DMS53 treated with DMSO at 0.1 percent for 48 hours (cell line): ENCODE measurements around the gene CDC23.
A peak's percentile ranks its signal among the peaks of the same experiment; 100 is the strongest.
"Not testable (repeated sequence)": the region's sequence is repeated elsewhere in the genome, so short reads cannot be mapped to it uniquely, and the experiment has no call there.

ENCODE experiments used
- DNase-seq: peaks from one replicate; lab custom pipeline; 2025; ENCODE audit not compliant: unreplicated experiment; lab: John Stamatoyannopoulos, UW

The CDC23 gene

GRCh38 chr5:138223532-138223931 lies 10.4 kb upstream of the CDC23 start:
- DNase-seq: no peak

- DNase-seq: no peak
These were observed 3.7 kb upstream of the CDC23 start for GRCh38 chr5:138216799-138217198.

- DNase-seq: no peak
These were observed 329 bp downstream of the CDC23 start for GRCh38 chr5:138212828-138213160.

- no peak for DNase-seq
These were observed 2.1 kb downstream of the CDC23 start for GRCh38 chr5:138210985-138211384.

GRCh38 chr5:138193859-138194258 lies 19.3 kb downstream of the CDC23 start:
- DNase-seq: not testable (repeated sequence)

- no peak for DNase-seq
These were observed 20.3 kb downstream of the CDC23 start for GRCh38 chr5:138192826-138193225.

- no peak for DNase-seq
These were observed 24.5 kb downstream of the CDC23 start for GRCh38 chr5:138188626-138189025.

GRCh38 chr5:138186002-138186447 lies 27.1 kb downstream of the CDC23 start:
- no peak for DNase-seq

GRCh38 chr5:138182808-138183207 lies 30.3 kb downstream of the CDC23 start:
- DNase-seq: no peak

GRCh38 chr5:138180841-138181240 lies 32.3 kb downstream of the CDC23 start:
- no peak for DNase-seq

GRCh38 chr5:138180183-138180782 lies 32.8 kb downstream of the CDC23 start:
- DNase-seq: peak; percentile 78

- no peak for DNase-seq
These were observed 33.8 kb downstream of the CDC23 start for GRCh38 chr5:138179277-138179857.

GRCh38 chr5:138178516-138179276 lies 34.4 kb downstream of the CDC23 start, which contains the start of the genes BRD8 and KIF20A:
TSS of gene BRD8 (minus strand) at chr5:138178630. CDS start at chr5:138178614, 16 bp downstream.
TSS of gene KIF20A (plus strand) at chr5:138179112. CDS start at chr5:138179681, 569 bp downstream.
- DNase-seq: peak; percentile 98

GRCh38 chr5:138177941-138178515 lies 35.1 kb downstream of the CDC23 start:
- no peak for DNase-seq

- no peak for DNase-seq
These were observed 42.8 kb downstream of the CDC23 start for GRCh38 chr5:138170299-138170698.

GRCh38 chr5:138169124-138169523 lies 44.0 kb downstream of the CDC23 start:
- DNase-seq: no peak

GRCh38 chr5:138163721-138164120 lies 49.4 kb downstream of the CDC23 start:
- no peak for DNase-seq

- no peak for DNase-seq
These were observed 52.4 kb downstream of the CDC23 start for GRCh38 chr5:138160706-138161105.

- no peak for DNase-seq
These were observed 53.5 kb downstream of the CDC23 start for GRCh38 chr5:138159666-138160065.

GRCh38 chr5:138157626-138158025 lies 55.5 kb downstream of the CDC23 start:
- DNase-seq: no peak

GRCh38 chr5:138155977-138156376 lies 57.1 kb downstream of the CDC23 start:
- DNase-seq: not testable (repeated sequence)

- no peak for DNase-seq
These were observed 63.6 kb downstream of the CDC23 start for GRCh38 chr5:138149530-138149929.
